Tibial artery (tissue), 4 donors: ENCODE data around the gene ACTR3.

Source experiments
- DNase-seq, 2 donors: peaks; one replicate each; pipeline ENCODE4 v3.0.0-alpha.2; 2019
- H3K27ac ChIP-seq, 2 donors: fragments of 200-600 bp; sonication (generic) in 1 of 2; 1 replicate in 1 of 2; 2 replicates in 1 of 2; pipeline ENCODE4 v1.5.1; 2018 to 2019; ENCODE audit warnings: mild to moderate bottlenecking in 1 of 2
- H3K27me3 ChIP-seq, 2 donors: fragments of 200-600 bp; sonication (generic) in 1 of 2; one replicate each; pipeline versions ENCODE4 v1.5.1 to v1.6.0; 2016 to 2019
- H3K36me3 ChIP-seq, 3 donors: fragments of 200-600 bp; sonication (generic) in 2 of 3; one replicate each; pipeline ENCODE4 v1.5.1; 2016 to 2019; ENCODE audit warnings: mild to moderate bottlenecking in 2 of 3
- H3K4me1 ChIP-seq, 4 donors: fragments of 200-600 bp; sonication (generic) in 2 of 4; 1 replicate in 3 of 4; 2 replicates in 1 of 4; pipeline ENCODE4 v1.5.1; 2016 to 2019
- H3K4me3 ChIP-seq, 2 donors: fragments of 200-600 bp; sonication (generic) in 1 of 2; 1 replicate in 1 of 2; 2 replicates in 1 of 2; pipeline ENCODE4 v1.5.1; 2018 to 2019; ENCODE audit warnings: mild to moderate bottlenecking in 2 of 2
- H3K9me3 ChIP-seq, 3 donors: fragments of 200-600 bp; sonication (generic) in 1 of 3; one replicate each; pipeline ENCODE4 v1.5.1; 2016 to 2019
- intact Hi-C: fragments of 100-400 bp; cut with DNase I; formaldehyde crosslinking; loops from one replicate; pipeline ENCODE4 v1.15.0; 2023; ENCODE audit warnings: low total_unique reads
- TF ChIP-seq, protein P1 (sequence below), 2 experiments: fragments of 200-600 bp in 1 of 2; fragments of 450-650 bp in 1 of 2; IDR thresholded peaks; one replicate each; pipeline ENCODE4 v1.5.1; 2017 to 2019; ENCODE audit warnings: antibody characterized with exemption in 2 of 2, mild to moderate bottlenecking in 1 of 2, moderate library complexity in 1 of 2

The ACTR3 gene

DNA sequence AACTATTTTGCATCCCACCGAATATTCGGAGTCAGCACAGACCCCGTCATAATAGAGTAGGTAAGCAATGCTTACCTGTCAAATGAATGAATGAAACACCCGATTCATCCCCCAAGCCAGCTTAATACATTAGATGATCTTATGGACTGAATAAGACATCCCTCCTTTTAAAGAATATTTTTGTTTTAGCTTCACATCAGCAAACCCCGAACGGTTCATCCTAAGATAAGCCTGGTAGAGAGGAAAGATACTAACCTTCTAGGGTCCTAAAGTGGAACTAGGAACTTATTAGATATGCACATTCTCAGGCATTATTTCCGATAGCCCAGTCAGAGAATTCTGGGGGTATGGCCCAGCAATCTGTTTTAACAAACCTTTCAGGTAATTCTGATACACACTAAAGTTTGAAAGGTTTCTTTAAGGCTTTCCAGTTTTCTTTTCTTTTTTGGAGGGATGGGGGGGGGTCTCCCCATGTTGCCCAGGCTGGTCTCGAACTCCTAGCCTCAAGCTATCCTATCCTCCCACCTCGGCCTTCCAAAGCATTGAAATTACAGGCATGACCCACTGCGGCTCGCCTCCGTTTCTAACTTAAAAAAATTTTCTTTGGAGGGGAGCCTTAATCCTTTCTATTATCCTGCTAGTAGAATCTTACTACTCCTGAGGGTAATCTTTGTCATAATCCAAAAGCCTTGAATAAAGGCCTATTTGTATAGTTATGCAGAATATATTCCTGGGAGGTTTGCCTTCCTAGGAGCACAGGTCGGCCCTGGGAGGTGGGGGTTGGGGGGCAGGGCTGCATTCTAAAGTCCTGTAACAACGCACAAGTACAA, 1.0 kb upstream of the ACTR3 start:
- Histone ChIP-seq H3K4me3 (peak overlapping the region; percentile 97 to 99), H3K27me3 (no peaks in the 10 kb centered on the region), H3K4me1 (peaks cover 0 to 42% (median 28%) of the 10 kb centered on the region in 4 donors), H3K36me3 (peaks cover 0 to 4% (median 0%) of the 10 kb centered on the region in 3 donors), H3K27ac (peak overlapping the region; percentile 99), H3K9me3 (no peaks in the 10 kb centered on the region)
- no peak for DNase-seq
- intact Hi-C loops, result loop anchor here (2.0 kb wide), 1 partner anchor 132 kb away; the partner anchor contains the start of gene SLC35F5
- TF ChIP-seq, protein P1, sequence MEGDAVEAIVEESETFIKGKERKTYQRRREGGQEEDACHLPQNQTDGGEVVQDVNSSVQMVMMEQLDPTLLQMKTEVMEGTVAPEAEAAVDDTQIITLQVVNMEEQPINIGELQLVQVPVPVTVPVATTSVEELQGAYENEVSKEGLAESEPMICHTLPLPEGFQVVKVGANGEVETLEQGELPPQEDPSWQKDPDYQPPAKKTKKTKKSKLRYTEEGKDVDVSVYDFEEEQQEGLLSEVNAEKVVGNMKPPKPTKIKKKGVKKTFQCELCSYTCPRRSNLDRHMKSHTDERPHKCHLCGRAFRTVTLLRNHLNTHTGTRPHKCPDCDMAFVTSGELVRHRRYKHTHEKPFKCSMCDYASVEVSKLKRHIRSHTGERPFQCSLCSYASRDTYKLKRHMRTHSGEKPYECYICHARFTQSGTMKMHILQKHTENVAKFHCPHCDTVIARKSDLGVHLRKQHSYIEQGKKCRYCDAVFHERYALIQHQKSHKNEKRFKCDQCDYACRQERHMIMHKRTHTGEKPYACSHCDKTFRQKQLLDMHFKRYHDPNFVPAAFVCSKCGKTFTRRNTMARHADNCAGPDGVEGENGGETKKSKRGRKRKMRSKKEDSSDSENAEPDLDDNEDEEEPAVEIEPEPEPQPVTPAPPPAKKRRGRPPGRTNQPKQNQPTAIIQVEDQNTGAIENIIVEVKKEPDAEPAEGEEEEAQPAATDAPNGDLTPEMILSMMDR (IDR thresholded peaks at IDR 0.05), result no peak

DNA sequence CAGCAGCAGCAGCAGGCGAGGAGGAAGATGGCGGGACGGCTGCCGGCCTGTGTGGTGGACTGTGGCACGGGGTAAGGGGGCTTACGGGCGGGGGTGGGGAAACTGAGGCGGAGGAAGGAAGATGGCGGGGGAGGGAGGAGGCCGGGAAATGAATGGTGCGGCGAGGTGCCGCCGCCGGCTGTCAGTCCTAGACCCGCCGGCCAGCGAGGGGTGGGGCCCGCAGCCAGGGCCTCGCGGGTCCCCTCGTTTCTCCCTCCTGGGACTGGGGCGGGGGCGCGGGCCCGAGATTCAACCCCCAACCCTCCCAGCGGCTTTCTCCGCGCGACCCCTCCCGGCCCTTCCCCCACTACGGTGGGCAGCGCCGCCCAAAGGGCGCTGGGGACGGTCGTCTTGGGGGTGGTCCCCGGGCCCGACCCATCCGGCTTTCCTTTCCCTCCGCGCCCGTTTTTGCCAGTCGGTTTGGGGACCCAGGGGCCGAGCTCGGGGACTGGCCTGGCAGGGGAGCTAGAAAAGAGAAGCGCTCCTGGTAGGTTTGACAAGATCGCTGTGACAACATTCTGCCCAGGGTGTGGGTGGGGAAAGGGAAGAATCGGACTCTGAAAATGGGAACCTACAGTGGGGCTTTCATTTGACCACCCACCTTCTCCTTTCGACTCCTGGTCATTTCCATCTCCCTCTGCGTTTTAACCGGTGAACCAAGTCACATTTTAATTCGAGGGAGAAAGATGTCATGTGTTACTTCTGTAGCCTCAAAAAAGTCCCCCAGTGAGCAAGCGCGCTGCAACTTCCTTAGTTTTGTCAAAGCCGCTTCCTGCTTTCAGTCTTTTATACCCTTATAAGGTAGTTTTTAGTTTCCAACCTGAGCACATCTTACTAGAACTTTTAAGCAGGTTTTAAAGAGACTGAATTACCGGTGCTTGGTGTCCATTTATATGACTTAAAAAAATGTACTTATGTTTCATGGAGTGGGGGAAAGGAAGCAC, 655 bp downstream of the ACTR3 start:
- peak; percentile 74 to 89 for DNase-seq
- H3K27ac ChIP-seq, result peak overlapping the region; percentile 99
- H3K27me3 ChIP-seq, result no peaks in the 10 kb centered on the region
- peak overlapping the region; percentile 97 to 99 for H3K4me3 ChIP-seq
- H3K4me1 ChIP-seq, result peaks cover 0 to 59% (median 41%) of the 10 kb centered on the region in 4 donors
- TF ChIP-seq, protein P1 (IDR thresholded peaks at IDR 0.05), result no peak
- intact Hi-C loops, result no loop called here
- H3K9me3 ChIP-seq, result no peaks in the 10 kb centered on the region
- peaks cover 0 to 4% (median 0%) of the 10 kb centered on the region in 3 donors for H3K36me3 ChIP-seq

DNA sequence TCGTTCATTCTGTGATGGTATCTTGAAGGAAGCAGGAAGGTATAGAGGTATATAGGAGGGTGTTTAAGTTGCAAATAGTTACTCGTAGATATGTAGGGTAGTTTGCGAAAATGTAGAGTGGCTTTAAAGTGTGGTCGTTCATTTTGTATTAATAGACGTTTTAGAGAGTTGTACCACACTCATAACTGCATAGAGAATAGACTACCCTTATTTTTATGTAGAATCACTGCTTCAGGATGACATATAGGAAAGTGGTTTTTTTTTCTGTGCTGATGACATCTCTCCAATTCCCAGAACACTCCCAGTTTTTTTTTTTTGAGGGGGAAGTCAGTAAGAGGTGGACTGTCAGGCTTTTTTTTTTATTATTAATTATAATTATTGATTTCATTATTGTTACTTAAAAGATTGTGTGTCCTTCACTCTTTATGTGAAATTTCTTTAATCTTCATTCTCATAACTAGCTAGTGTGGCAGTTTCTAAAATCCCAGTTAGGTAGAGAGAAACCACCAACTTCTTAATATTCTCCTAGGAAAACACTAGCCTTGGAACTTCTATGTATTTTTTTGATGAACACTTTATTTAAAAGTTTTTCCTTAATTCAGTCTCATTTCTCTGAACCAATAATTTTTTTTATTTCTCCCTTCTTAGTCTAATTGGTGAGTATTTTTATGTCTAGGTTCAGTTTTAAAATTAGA, 1.5 kb downstream of the ACTR3 start:
- H3K4me3 ChIP-seq, result peak overlapping the region; percentile 97 to 99
- H3K9me3 ChIP-seq, result no peaks in the 10 kb centered on the region
- peak overlapping the region; percentile 99 for H3K27ac ChIP-seq
- H3K27me3 ChIP-seq, result no peaks in the 10 kb centered on the region
- DNase-seq, result no peak
- peaks cover 0 to 4% (median 0%) of the 10 kb centered on the region in 3 donors for H3K36me3 ChIP-seq
- peaks cover 0 to 68% (median 48%) of the 10 kb centered on the region in 4 donors for H3K4me1 ChIP-seq
- intact Hi-C loops, result no loop called here
- TF ChIP-seq, protein P1 (IDR thresholded peaks at IDR 0.05), result no peak

DNA sequence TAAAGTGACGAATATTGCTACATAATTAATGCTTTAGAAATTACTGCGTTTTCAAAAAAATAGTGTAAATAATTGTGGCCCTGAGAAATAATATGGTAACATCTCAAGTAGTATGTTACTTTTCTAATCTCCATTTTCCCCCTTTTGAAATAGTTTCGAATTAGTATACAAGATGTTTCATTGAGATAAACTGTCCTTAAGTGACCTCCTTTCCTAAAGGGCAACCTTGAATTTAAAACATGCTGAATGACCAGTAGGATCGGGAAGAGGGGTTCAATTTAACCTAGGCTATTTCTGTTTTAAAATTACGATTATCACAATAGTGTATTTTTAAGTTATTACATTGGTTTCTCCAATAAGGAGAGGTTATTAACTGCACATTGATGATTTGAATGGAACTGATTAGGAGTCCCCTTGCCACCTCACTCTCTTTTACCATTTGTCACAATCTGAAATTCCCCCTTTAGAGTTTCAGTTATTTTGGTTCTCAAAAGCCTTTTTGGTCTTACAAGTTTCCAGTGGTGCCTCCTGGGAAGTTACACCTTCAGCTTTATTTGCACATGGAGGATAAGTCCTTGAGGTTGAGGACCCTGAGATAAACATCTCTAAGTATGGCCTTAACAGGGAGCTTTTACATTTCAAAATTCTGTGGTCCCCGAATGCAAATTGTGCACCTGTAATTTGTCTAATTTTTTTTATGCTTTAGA, 2.3 kb downstream of the ACTR3 start:
- peaks cover 0 to 71% (median 55%) of the 10 kb centered on the region in 4 donors for H3K4me1 ChIP-seq
- peak overlapping the region; percentile 97 to 99 for H3K4me3 ChIP-seq
- intact Hi-C loops, result no loop called here
- H3K36me3 ChIP-seq, result peaks cover 0 to 4% (median 0%) of the 10 kb centered on the region in 3 donors
- TF ChIP-seq, protein P1 (IDR thresholded peaks at IDR 0.05), result no peak
- no peak for DNase-seq
- H3K27me3 ChIP-seq, result no peaks in the 10 kb centered on the region
- H3K27ac ChIP-seq, result peak overlapping the region; percentile 99
- no peaks in the 10 kb centered on the region for H3K9me3 ChIP-seq
